H1 (cell line): ENCODE measurements around the gene NCLN. TPM values are rescaled to one million over a fixed set of nuclear protein-coding genes. Genes with fewer than 3 reads are reported as not detected.

Experiments used
- CTCF ChIA-PET: fragments of 300-600 bp; sonication (Branson Sonifier 250); formaldehyde crosslinking; loops from one replicate; lab custom pipeline; 2021; ENCODE audit not compliant: partially characterized antibody; lab: Charles Lee
- POLR2A ChIA-PET: fragments of 300-600 bp; sonication (Branson Sonifier 250); formaldehyde crosslinking; loops from one replicate; lab custom pipeline; 2021; ENCODE audit warnings: inconsistent platforms; ENCODE audit not compliant: partially characterized antibody; lab: Charles Lee
- DNase-seq, 2 experiments: peaks; one replicate each; pipeline versions ENCODE4 v3.0.0 to v3.0.0-alpha.2; 2010 to 2022; ENCODE audit warnings: low spot score in 2 of 2, low read depth in 1 of 2, mixed read lengths in 1 of 2
- FAIRE-seq: peaks from 2 replicates; lab custom pipeline; 2011; peaks lifted over from hg19 to GRCh38; lab: Jason Lieb, UNC
- H2AFZ ChIP-seq: 2 replicates; pipeline ENCODE4 v1.8.1; 2012; ENCODE audit warnings: low read length, inconsistent platforms
- H2AK5ac ChIP-seq: 2 replicates; pipeline ENCODE4 v1.6.1; 2013; ENCODE audit warnings: low read depth, low read length
- H2BK120ac ChIP-seq: replicated peaks from 2 replicates; pipeline ENCODE3; 2013; ENCODE audit warnings: low read depth, low read length, inconsistent platforms
- H2BK12ac ChIP-seq: 2 replicates; pipeline ENCODE4 v1.6.1; 2013; ENCODE audit warnings: low read depth, low read length
- H2BK15ac ChIP-seq: 2 replicates; pipeline ENCODE4 v1.6.1; 2013; ENCODE audit warnings: low read length
- H2BK20ac ChIP-seq: 2 replicates; pipeline ENCODE4 v1.6.1; 2013; ENCODE audit warnings: low read length
- H2BK5ac ChIP-seq: 2 replicates; pipeline ENCODE4 v1.6.1; 2013; ENCODE audit warnings: low read depth, low read length
- H3K14ac ChIP-seq: 2 replicates; pipeline ENCODE4 v1.6.1; 2013; ENCODE audit warnings: inconsistent platforms; ENCODE audit not compliant: insufficient read length
- H3K18ac ChIP-seq: 2 replicates; pipeline ENCODE4 v1.6.1; 2013; ENCODE audit warnings: low read length; ENCODE audit errors: extremely low read depth
- H3K23ac ChIP-seq: 2 replicates; pipeline ENCODE4 v1.6.1; 2013; ENCODE audit warnings: inconsistent platforms; ENCODE audit not compliant: insufficient read length
- H3K23me2 ChIP-seq: 2 replicates; pipeline ENCODE4 v1.6.1; 2013; ENCODE audit warnings: low read depth, low read length
- H3K27ac ChIP-seq: 2 replicates; pipeline ENCODE4 v1.6.1; 2011; ENCODE audit warnings: low read depth, low read length, inconsistent platforms
- H3K27me3 ChIP-seq, 4 experiments: replicated peaks in 1 of 4; 1 replicate in 1 of 4; 2 replicates in 3 of 4; pipeline versions ENCODE4 v1.6.1 to v1.8.1; 2011 to 2013; ENCODE audit warnings: low read length in 3 of 4, mild to moderate bottlenecking in 3 of 4, inconsistent platforms in 2 of 4, mixed read lengths in 2 of 4, moderate library complexity in 1 of 4; ENCODE audit not compliant: control insufficient read depth in 3 of 4, insufficient read depth in 3 of 4; ENCODE audit errors: extremely low read depth in 1 of 4
- H3K36me3 ChIP-seq, 4 experiments: 2 replicates each; pipeline versions ENCODE4 v1.6.1 to v1.8.1; 2011 to 2013; ENCODE audit warnings: mild to moderate bottlenecking in 4 of 4, low read length in 3 of 4, moderate library complexity in 2 of 4, control low read depth in 1 of 4, inconsistent platforms in 1 of 4; ENCODE audit not compliant: insufficient read depth in 4 of 4, control insufficient read depth in 2 of 4
- H3K4ac ChIP-seq: replicated peaks from 2 replicates; pipeline ENCODE3; 2013; ENCODE audit warnings: low read length, low read depth, mixed read lengths, inconsistent platforms; ENCODE audit not compliant: insufficient read length
- H3K4me1 ChIP-seq, 4 experiments: replicated peaks in 1 of 4; 1 replicate in 1 of 4; 2 replicates in 3 of 4; pipeline versions ENCODE4 v1.6.1 to v1.8.1; 2011 to 2013; ENCODE audit warnings: low read length in 3 of 4, inconsistent platforms in 2 of 4, mixed read lengths in 1 of 4; ENCODE audit not compliant: insufficient read depth in 4 of 4, control insufficient read depth in 3 of 4
- H3K4me2 ChIP-seq, 2 experiments: 2 replicates each; pipeline versions ENCODE4 v1.6.1 to v1.8.1; 2011 to 2013; ENCODE audit warnings: low read depth in 2 of 2, low read length in 2 of 2, control low read depth in 1 of 2, inconsistent platforms in 1 of 2, mild to moderate bottlenecking in 1 of 2; ENCODE audit not compliant: insufficient read depth in 1 of 2
- H3K4me3 ChIP-seq, 4 experiments: fragments of 200-600, 300-600 bp in 1 of 4; sonication (generic), shearing (Covaris generic), sonication (Bioruptor Twin) in 1 of 4; 2 replicates each; pipeline versions ENCODE4 v1.5.1 to v1.8.1; 2011 to 2016; ENCODE audit warnings: low read length in 4 of 4, low read depth in 3 of 4, control low read depth in 2 of 4, inconsistent platforms in 2 of 4, mild to moderate bottlenecking in 2 of 4, mixed read lengths in 1 of 4, moderate library complexity in 1 of 4; ENCODE audit not compliant: insufficient read depth in 2 of 4; ENCODE audit errors: extremely low read depth in 1 of 4
- H3K56ac ChIP-seq: replicated peaks from 2 replicates; pipeline ENCODE3; 2013; ENCODE audit warnings: low read depth, mild to moderate bottlenecking, mixed read lengths, low read length, inconsistent platforms; ENCODE audit not compliant: insufficient read length
- H3K79me1 ChIP-seq: 2 replicates; pipeline ENCODE4 v1.6.1; 2013; ENCODE audit warnings: low read depth, low read length, control low read depth
- H3K79me2 ChIP-seq, 2 experiments: 2 replicates each; pipeline versions ENCODE4 v1.6.1 to v1.8.1; 2012 to 2013; ENCODE audit warnings: low read length in 2 of 2, mild to moderate bottlenecking in 2 of 2, inconsistent platforms in 1 of 2; ENCODE audit not compliant: insufficient read depth in 2 of 2, control insufficient read depth in 1 of 2
- H3K9ac ChIP-seq, 4 experiments: replicated peaks in 1 of 4; 1 replicate in 1 of 4; 2 replicates in 3 of 4; pipeline versions ENCODE4 v1.6.1 to v1.8.1; 2011 to 2013; ENCODE audit warnings: low read depth in 3 of 4, low read length in 3 of 4, control low read depth in 2 of 4, mild to moderate bottlenecking in 2 of 4, moderate library complexity in 2 of 4, inconsistent platforms in 1 of 4; ENCODE audit errors: extremely low read depth in 1 of 4
- H3K9me3 ChIP-seq, 2 experiments: 2 replicates each; pipeline versions ENCODE4 v1.6.1 to v1.8.1; 2012 to 2013; ENCODE audit warnings: mild to moderate bottlenecking in 2 of 2, moderate library complexity in 2 of 2, control low read depth in 1 of 2, inconsistent platforms in 1 of 2, low read depth in 1 of 2, low read length in 1 of 2, mixed read lengths in 1 of 2; ENCODE audit not compliant: insufficient read depth in 2 of 2
- H4K20me1 ChIP-seq, 2 experiments: replicated peaks in 1 of 2; 2 replicates each; pipeline versions ENCODE3 to v1.8.1; 2011 to 2013; ENCODE audit warnings: inconsistent platforms in 2 of 2, low read length in 2 of 2, mild to moderate bottlenecking in 1 of 2; ENCODE audit not compliant: insufficient read depth in 2 of 2, control insufficient read depth in 1 of 2
- H4K5ac ChIP-seq: 2 replicates; pipeline ENCODE4 v1.6.1; 2013; ENCODE audit warnings: low read length, low read depth, mixed read lengths, inconsistent platforms; ENCODE audit not compliant: insufficient read length
- H4K8ac ChIP-seq: 2 replicates; pipeline ENCODE4 v1.8.0; 2013; ENCODE audit warnings: mild to moderate bottlenecking, moderate library complexity, low read length, inconsistent platforms; ENCODE audit not compliant: insufficient read depth; ENCODE audit errors: extremely low read depth
- H4K91ac ChIP-seq: replicated peaks from 2 replicates; pipeline ENCODE3; 2013; ENCODE audit warnings: low read length, mixed read lengths, inconsistent platforms; ENCODE audit not compliant: insufficient read length
- EGR1 ChIP-seq: IDR thresholded peaks from 2 replicates; pipeline ENCODE4 v1.6.1; 2011; ENCODE audit warnings: low read depth, low read length, borderline replicate concordance
- EZH2 ChIP-seq: fragments of 200-600 bp; sonication (generic); IDR thresholded peaks from 2 replicates; pipeline ENCODE4 v1.7.1; 2012; ENCODE audit warnings: low read depth, mild to moderate bottlenecking, moderate library complexity, low read length, inconsistent platforms; ENCODE audit not compliant: severe bottlenecking
- HDAC2 ChIP-seq, 2 experiments: fragments of 300-600 bp in 1 of 2; sonication (generic) in 1 of 2; IDR thresholded peaks; 2 replicates each; pipeline ENCODE4 v1.6.1; 2011 to 2012; ENCODE audit warnings: low read depth in 2 of 2, low read length in 2 of 2, mild to moderate bottlenecking in 2 of 2, moderate library complexity in 2 of 2, borderline replicate concordance in 1 of 2, inconsistent platforms in 1 of 2
- JUN ChIP-seq: IDR thresholded peaks from 2 replicates; pipeline ENCODE4 v1.6.1; 2011; ENCODE audit warnings: low read depth, mild to moderate bottlenecking, improper control_type of control experiment, low read length
- JUND ChIP-seq: IDR thresholded peaks from 2 replicates; pipeline ENCODE4 v1.6.1; 2011; ENCODE audit warnings: mild to moderate bottlenecking, improper control_type of control experiment, low read length
- KDM4A ChIP-seq: IDR thresholded peaks from one replicate; pipeline ENCODE4 v1.7.1; 2012; ENCODE audit warnings: low read depth, mild to moderate bottlenecking, moderate library complexity, low read length, inconsistent platforms; ENCODE audit not compliant: severe bottlenecking
- MAX ChIP-seq: IDR thresholded peaks from 2 replicates; pipeline ENCODE4 v1.6.1; 2012; ENCODE audit warnings: inconsistent platforms
- PHF8 ChIP-seq: fragments of 200-600 bp; sonication (generic); conservative IDR thresholded peaks from 2 replicates; pipeline ENCODE4 v1.7.1; 2012; ENCODE audit warnings: low read depth, mild to moderate bottlenecking, inconsistent platforms, low read length, moderate library complexity
- RXRA ChIP-seq: IDR thresholded peaks from 2 replicates; pipeline ENCODE4 v1.6.1; 2011; ENCODE audit warnings: low read depth, mild to moderate bottlenecking, low read length, moderate library complexity; ENCODE audit not compliant: insufficient read depth
- SIN3A ChIP-seq, 2 experiments: IDR thresholded peaks in 1 of 2; conservative IDR thresholded peaks in 1 of 2; 2 replicates each; pipeline ENCODE4 v1.6.1; 2011 to 2012; ENCODE audit warnings: low read length in 2 of 2, improper control_type of control experiment in 1 of 2, low read depth in 1 of 2, mild to moderate bottlenecking in 1 of 2
- SIRT6 ChIP-seq: IDR thresholded peaks from one replicate; pipeline ENCODE4 v1.7.1; 2012; ENCODE audit warnings: low read length, inconsistent platforms
- SP2 ChIP-seq: IDR thresholded peaks from 2 replicates; pipeline ENCODE4 v1.6.1; 2012; ENCODE audit warnings: mild to moderate bottlenecking, low read length, inconsistent platforms
- SP4 ChIP-seq: IDR thresholded peaks from 2 replicates; pipeline ENCODE4 v1.6.1; 2012; ENCODE audit warnings: low read length, inconsistent platforms
- SUZ12 ChIP-seq: fragments of 200-600 bp; sonication (generic); IDR thresholded peaks from 2 replicates; pipeline ENCODE4 v1.6.1; 2012; ENCODE audit warnings: mild to moderate bottlenecking, inconsistent platforms, low read length, moderate library complexity, mixed read lengths
- TAF1 ChIP-seq: IDR thresholded peaks from 2 replicates; pipeline ENCODE4 v1.6.1; 2011; ENCODE audit warnings: mild to moderate bottlenecking, low read depth, low read length
- YY1 ChIP-seq: IDR thresholded peaks from 2 replicates; pipeline ENCODE4 v1.6.1; 2011; ENCODE audit warnings: low read depth, mild to moderate bottlenecking, low read length
- polyA plus RNA-seq, 7 experiments: library from polyadenylated mRNA; depleted of rRNA in 3 of 7; stranded (reverse) in 5 of 7; unstranded in 2 of 7; fragments of >200 nt in 5 of 7; fragments of 200-250 nt in 2 of 7; gene quantifications; 1 replicate in 5 of 7; 2 replicates in 1 of 7; 4 replicates in 1 of 7; pipeline versions ENCODE4 v1.2.1 to v1.2.3, GENCODE V29; 2011 to 2013; ENCODE audit warnings: missing spikeins in 2 of 7, mixed read lengths in 2 of 7
- total RNA-seq: library from RNA; stranded (reverse); fragmentation: NEBNext Ultra II Directional; extraction: Animal tissue kit (Norgen Biotek cat#: 25700); gene quantifications from 2 replicates; pipeline ENCODE4 v1.2.1, GENCODE V29; 2021

NCLN gene
- total and polyA plus RNA-seq, 2 of the 8 experiments (the other 6 are each of a cell fraction or from before 2014, with no cell fraction given): 89.2 to 103 TPM

DNA sequence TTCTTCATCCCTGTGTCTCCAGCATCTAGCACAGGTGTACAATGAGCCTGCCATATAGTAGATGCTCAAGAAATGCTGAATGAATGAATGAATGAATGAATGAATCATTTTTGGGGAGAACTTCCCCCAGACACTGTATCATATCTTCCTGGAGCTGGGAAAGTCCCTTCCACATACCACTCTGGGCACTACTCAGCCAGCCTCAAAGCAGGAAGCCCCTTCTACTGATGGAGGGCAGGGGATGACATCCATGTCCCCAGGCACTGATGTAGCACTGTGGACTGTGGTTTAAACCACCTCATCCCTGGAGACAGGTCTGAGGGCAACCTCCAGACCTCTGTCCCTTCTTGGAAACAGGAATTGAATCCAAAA lies 45.1 kb upstream of the NCLN start:
- FAIRE-seq (no peak), DNase-seq (no peak)
- Histone ChIP-seq H3K4ac (no peak overlapping the region), H3K4me2 (no peak overlapping the region), H3K9ac (no peak overlapping the region), H3K9me3 (no peaks in the 10 kb centered on the region), H3K27ac (no peak overlapping the region), H4K5ac (no peak overlapping the region), H3K4me3 (no peak overlapping the region), H2BK15ac (no peak overlapping the region), H4K20me1 (no peaks in the 10 kb centered on the region), H3K56ac (no peak overlapping the region), H3K79me1 (no peaks in the 10 kb centered on the region), H4K91ac (no peak overlapping the region), H2AK5ac (no peak overlapping the region), H3K14ac (no peak overlapping the region), H3K23ac (no peak overlapping the region), H4K8ac (no peak overlapping the region), H2BK12ac (no peak overlapping the region), H3K27me3 (no peaks in the 10 kb centered on the region), H3K79me2 (no peaks in the 10 kb centered on the region), H2AFZ (no peak overlapping the region), H3K23me2 (no peaks in the 10 kb centered on the region), H2BK5ac (no peak overlapping the region), H2BK120ac (no peak overlapping the region), H3K18ac (no peak overlapping the region), H3K4me1 (no peaks in the 10 kb centered on the region), H2BK20ac (no peak overlapping the region), H3K36me3 (no peaks in the 10 kb centered on the region)
- CTCF ChIA-PET: interaction anchor here (0.8 to 12.0 kb wide), 4 partner anchors 12 to 32 kb away, joined by 3 to 166 read pairs (median 28); no protein-coding TSS in a partner anchor
- POLR2A ChIA-PET: interaction anchor here (1.1 kb wide), 1 partner anchor 12 kb away, joined by 3 read pairs; no protein-coding TSS in a partner anchor
- TF ChIP-seq SP2 (no peak), TAF1 (no peak), YY1 (no peak), SIRT6 (no peak), MAX (no peak), KDM4A (no peak), PHF8 (no peak), EZH2 (no peak), SUZ12 (no peak), EGR1 (no peak), RXRA (no peak), SIN3A (conservative IDR thresholded peaks at IDR 0.05 in 1 of 2, IDR thresholded peaks at IDR 0.05 in 1 of 2; ENCODE audit: low read depth in 1 of 2, low read length in 2 of 2) (no peak), JUN (no peak), JUND (no peak), SP4 (no peak), HDAC2 (IDR thresholded peaks at IDR 0.05; ENCODE audit: borderline replicate concordance in 1 of 2, low read depth in 2 of 2, low read length in 2 of 2) (no peak)
